HG03103 (cell line): Measurements from ENCODE around the gene ABCE1.

Source experiments
- ATAC-seq: cut with Tn5 transposase; IDR thresholded peaks from one replicate; pipeline ENCODE4 v1.9.1; 2021; ENCODE audit warnings: low read depth; ENCODE audit not compliant: unreplicated experiment

Gene ABCE1

GRCh38 chr4:145171911-145172310, 73.8 kb downstream of the ABCE1 start:
- ATAC-seq = no peak

- no peak for ATAC-seq
Measured at GRCh38 chr4:145176641-145177432, 78.7 kb downstream of the ABCE1 start.

- no peak for ATAC-seq
Measured at GRCh38 chr4:145177511-145177905, 79.4 kb downstream of the ABCE1 start.

GRCh38 chr4:145177906-145178538, 79.9 kb downstream of the ABCE1 start:
- ATAC-seq = no peak

- no peak for ATAC-seq
Measured at GRCh38 chr4:145178740-145179280, 80.7 kb downstream of the ABCE1 start.
